ENCODE results near the gene KRTAP12-2. TPM values are rescaled to one million over a fixed set of nuclear protein-coding genes. Genes with fewer than 3 reads are reported as not detected.

Gene KRTAP12-2, protein sequence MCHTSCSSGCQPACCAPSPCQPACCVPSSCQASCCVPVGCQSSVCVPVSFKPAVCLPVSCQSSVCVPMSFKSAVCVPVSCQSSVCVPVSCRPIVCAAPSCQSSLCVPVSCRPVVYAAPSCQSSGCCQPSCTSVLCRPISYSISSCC
- not detected in 2 replicates for polyA plus RNA-seq (2013)

DNA sequence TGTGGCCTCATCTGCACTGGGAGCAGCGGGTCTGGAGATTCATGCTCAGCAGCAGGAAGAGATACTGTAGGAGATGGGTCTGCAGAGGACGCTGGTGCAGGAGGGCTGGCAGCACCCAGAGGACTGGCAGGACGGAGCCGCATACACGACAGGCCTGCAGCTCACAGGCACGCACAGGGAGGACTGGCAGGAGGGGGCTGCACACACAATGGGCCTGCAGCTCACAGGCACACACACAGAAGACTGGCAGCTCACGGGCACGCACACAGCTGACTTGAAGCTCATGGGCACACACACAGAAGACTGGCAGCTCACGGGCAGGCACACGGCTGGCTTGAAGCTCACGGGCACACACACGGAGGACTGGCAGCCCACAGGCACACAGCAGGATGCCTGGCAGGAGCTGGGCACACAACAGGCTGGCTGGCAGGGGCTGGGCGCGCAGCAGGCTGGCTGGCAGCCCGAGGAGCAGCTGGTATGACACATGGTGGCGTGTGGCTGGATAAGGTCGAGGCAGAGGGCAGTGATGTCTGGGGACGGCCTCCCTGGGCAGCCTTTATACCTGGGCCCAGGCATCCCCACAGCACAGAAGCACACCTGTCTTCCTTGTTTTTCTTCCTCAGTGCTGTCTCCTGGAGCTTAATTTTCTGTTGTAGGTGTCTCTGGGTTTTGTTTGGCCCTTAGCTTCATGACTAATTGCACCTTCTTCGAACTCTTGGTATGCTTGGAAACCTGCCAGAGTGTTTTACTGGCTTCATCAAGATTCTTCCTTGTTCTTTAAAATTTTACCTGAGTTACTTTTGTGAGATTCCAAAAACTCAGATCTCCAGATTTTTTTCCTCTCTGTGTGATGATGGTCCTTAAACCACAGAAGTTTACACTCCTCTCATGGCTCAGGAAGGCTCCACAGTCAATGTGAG is at the start of gene KRTAP12-2:
Gene KRTAP12-2 (minus strand): TSS at position 527 of the 920 bp plus-strand sequence. CDS start 41 bp downstream, at position 486.
- H3K79me1 ChIP-seq (ENCODE audit: low read length), result no peaks in the 10 kb centered on the region

DNA sequence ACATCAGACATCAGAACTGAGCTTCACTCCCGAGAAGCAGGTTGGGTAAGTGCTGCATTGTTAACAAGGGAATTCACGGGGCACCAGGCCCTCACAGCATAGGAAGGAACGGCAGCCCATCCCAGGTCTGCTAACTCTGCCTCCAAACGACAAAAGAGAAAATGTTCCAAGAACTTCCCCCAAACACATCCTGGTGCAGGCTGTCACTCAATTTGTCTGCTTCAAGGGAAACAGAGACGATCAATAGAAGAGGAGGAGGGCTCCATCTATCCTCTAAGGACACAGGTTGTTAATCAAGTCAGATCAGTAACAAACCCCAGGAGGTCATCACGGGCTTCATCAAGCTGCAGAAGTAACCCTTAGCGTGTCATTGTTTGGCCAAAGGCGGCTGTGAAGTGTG is 48.2 kb upstream of the KRTAP12-2 start:
- Histone ChIP-seq H3K79me2 (ENCODE audit: control insufficient read depth, insufficient read depth, low read length, poor library complexity) (no peaks in the 10 kb centered on the region), H2BK120ac (ENCODE audit: insufficient read depth, low read length, poor library complexity) (no peak overlapping the region), H3K18ac (ENCODE audit: low read length) (no peak overlapping the region), H3K27me3 (ENCODE audit: insufficient read depth, low read length) (peaks cover 34% of the 10 kb centered on the region), H3K9ac (ENCODE audit: low read length) (no peak overlapping the region), H2AK5ac (ENCODE audit: low read length) (no peak overlapping the region), H3K4ac (ENCODE audit: low read depth, low read length) (no peak overlapping the region), H3K27ac (ENCODE audit: low read depth, low read length) (no peak overlapping the region), H2AFZ (ENCODE audit: insufficient read depth, low read length, poor library complexity) (no peak overlapping the region), H3K4me1 (ENCODE audit: control insufficient read depth in 1 of 2, insufficient read depth in 2 of 2, low read length in 2 of 2) (peaks cover 0 to 7% of the 10 kb centered on the region in 2 experiments), H3K4me3 (ENCODE audit: low read depth, low read length) (no peak overlapping the region), H4K91ac (ENCODE audit: low read depth, low read length) (no peak overlapping the region), H4K8ac (ENCODE audit: low read depth, low read length) (no peak overlapping the region), H3K36me3 (ENCODE audit: control insufficient read depth in 1 of 2, insufficient read depth in 2 of 2, low read length in 2 of 2) (no peaks in the 10 kb centered on the region), H4K12ac (ENCODE audit: low read depth, low read length) (no peak overlapping the region), H3K14ac (ENCODE audit: low read length) (no peak overlapping the region), H3K4me2 (ENCODE audit: low read length) (no peak overlapping the region), H3K9me3 (ENCODE audit: insufficient read depth, low read depth, low read length) (no peaks in the 10 kb centered on the region), H3K23ac (ENCODE audit: low read length) (no peak overlapping the region), H2BK5ac (ENCODE audit: low read depth, low read length, poor library complexity) (no peak overlapping the region), H2BK12ac (ENCODE audit: low read length) (no peak overlapping the region), H3K79me1 (ENCODE audit: low read length) (no peaks in the 10 kb centered on the region)
- DNase-seq, result no peak
- no CpG with 5 or more reads among the region's 8 CpGs for WGBS (ENCODE audit: extremely low coverage, insufficient coverage, insufficient read length)

More for the DNA sequence above, at the start of gene KRTAP12-2:
- Histone ChIP-seq H2AFZ (ENCODE audit: insufficient read depth, low read length, poor library complexity) (no peak within 1 kb of the TSS), H3K4ac (ENCODE audit: low read depth, low read length) (no peak within 1 kb of the TSS), H3K14ac (ENCODE audit: low read length) (no peak within 1 kb of the TSS), H2BK12ac (ENCODE audit: low read length) (no peak within 1 kb of the TSS), H3K36me3 (ENCODE audit: control insufficient read depth in 1 of 2, insufficient read depth in 2 of 2, low read length in 2 of 2) (no peaks in the 10 kb centered on the region), H4K91ac (ENCODE audit: low read depth, low read length) (no peak within 1 kb of the TSS), H2BK5ac (ENCODE audit: low read depth, low read length, poor library complexity) (no peak within 1 kb of the TSS), H2BK120ac (ENCODE audit: insufficient read depth, low read length, poor library complexity) (no peak within 1 kb of the TSS), H3K27ac (ENCODE audit: low read depth, low read length) (no peak within 1 kb of the TSS), H3K23ac (ENCODE audit: low read length) (no peak within 1 kb of the TSS), H3K4me3 (ENCODE audit: low read depth, low read length) (no peak within 1 kb of the TSS), H3K4me2 (ENCODE audit: low read length) (no peak within 1 kb of the TSS), H2AK5ac (ENCODE audit: low read length) (no peak within 1 kb of the TSS), H3K18ac (ENCODE audit: low read length) (no peak within 1 kb of the TSS), H3K4me1 (ENCODE audit: control insufficient read depth in 1 of 2, insufficient read depth in 2 of 2, low read length in 2 of 2) (no peaks in the 10 kb centered on the region), H3K27me3 (ENCODE audit: insufficient read depth, low read length) (no peaks in the 10 kb centered on the region), H4K8ac (ENCODE audit: low read depth, low read length) (no peak within 1 kb of the TSS), H4K12ac (ENCODE audit: low read depth, low read length) (no peak within 1 kb of the TSS), H3K79me2 (ENCODE audit: control insufficient read depth, insufficient read depth, low read length, poor library complexity) (peaks cover 2% of the 10 kb centered on the region), H3K9me3 (ENCODE audit: insufficient read depth, low read depth, low read length) (peaks cover 19% of the 10 kb centered on the region), H3K9ac (ENCODE audit: low read length) (no peak within 1 kb of the TSS)
- DNase-seq, result no peak
- no CpG with 5 or more reads among the region's 19 CpGs for WGBS (ENCODE audit: extremely low coverage, insufficient coverage, insufficient read length)

DNA sequence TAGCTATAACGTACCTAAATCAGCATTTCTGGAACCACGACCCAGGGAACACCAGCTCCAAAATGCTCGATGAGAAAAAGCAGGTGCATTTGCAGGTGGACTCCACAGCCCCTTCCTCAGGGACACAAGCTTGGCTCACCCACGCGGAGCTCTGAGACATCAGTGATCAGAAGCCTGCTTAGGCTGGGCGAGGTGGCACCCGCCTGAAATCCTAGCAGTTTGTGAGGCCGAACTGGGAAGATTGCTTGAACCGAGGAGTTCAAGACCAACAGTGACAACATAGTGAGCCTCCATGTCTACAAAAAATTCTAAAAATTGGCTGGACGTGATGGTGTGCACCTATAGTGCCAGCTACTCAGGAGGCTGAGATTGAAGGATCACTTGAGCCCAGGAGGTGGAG is 47.1 kb upstream of the KRTAP12-2 start:
- H2AFZ ChIP-seq (ENCODE audit: insufficient read depth, low read length, poor library complexity), result no peak overlapping the region
- no peak overlapping the region for H2BK12ac ChIP-seq (ENCODE audit: low read length)
- no peaks in the 10 kb centered on the region for H3K79me1 ChIP-seq (ENCODE audit: low read length)
- no peak overlapping the region for H3K18ac ChIP-seq (ENCODE audit: low read length)
- H4K91ac ChIP-seq (ENCODE audit: low read depth, low read length), result no peak overlapping the region
- no peak overlapping the region for H4K12ac ChIP-seq (ENCODE audit: low read depth, low read length)
- H2BK5ac ChIP-seq (ENCODE audit: low read depth, low read length, poor library complexity), result no peak overlapping the region
- H3K4ac ChIP-seq (ENCODE audit: low read depth, low read length), result no peak overlapping the region
- H3K14ac ChIP-seq (ENCODE audit: low read length), result no peak overlapping the region
- H3K4me3 ChIP-seq (ENCODE audit: low read depth, low read length), result no peak overlapping the region
- no peak overlapping the region for H4K8ac ChIP-seq (ENCODE audit: low read depth, low read length)
- H2BK120ac ChIP-seq (ENCODE audit: insufficient read depth, low read length, poor library complexity), result no peak overlapping the region
- H3K4me2 ChIP-seq (ENCODE audit: low read length), result no peak overlapping the region
- no peak overlapping the region for H2AK5ac ChIP-seq (ENCODE audit: low read length)
- no CpG with 5 or more reads among the region's 10 CpGs for WGBS (ENCODE audit: extremely low coverage, insufficient coverage, insufficient read length)
- peaks cover 3% of the 10 kb centered on the region for H3K9me3 ChIP-seq (ENCODE audit: insufficient read depth, low read depth, low read length)
- peaks cover 43% of the 10 kb centered on the region for H3K27me3 ChIP-seq (ENCODE audit: insufficient read depth, low read length)
- H3K4me1 ChIP-seq (ENCODE audit: control insufficient read depth in 1 of 2, insufficient read depth in 2 of 2, low read length in 2 of 2), result peaks cover 0 to 7% of the 10 kb centered on the region in 2 experiments
- H3K27ac ChIP-seq (ENCODE audit: low read depth, low read length), result no peak overlapping the region
- DNase-seq, result no peak
- no peaks in the 10 kb centered on the region for H3K79me2 ChIP-seq (ENCODE audit: control insufficient read depth, insufficient read depth, low read length, poor library complexity)
- no peak overlapping the region for H3K23ac ChIP-seq (ENCODE audit: low read length)
- no peak overlapping the region for H3K9ac ChIP-seq (ENCODE audit: low read length)
- no peaks in the 10 kb centered on the region for H3K36me3 ChIP-seq (ENCODE audit: control insufficient read depth in 1 of 2, insufficient read depth in 2 of 2, low read length in 2 of 2)

DNA sequence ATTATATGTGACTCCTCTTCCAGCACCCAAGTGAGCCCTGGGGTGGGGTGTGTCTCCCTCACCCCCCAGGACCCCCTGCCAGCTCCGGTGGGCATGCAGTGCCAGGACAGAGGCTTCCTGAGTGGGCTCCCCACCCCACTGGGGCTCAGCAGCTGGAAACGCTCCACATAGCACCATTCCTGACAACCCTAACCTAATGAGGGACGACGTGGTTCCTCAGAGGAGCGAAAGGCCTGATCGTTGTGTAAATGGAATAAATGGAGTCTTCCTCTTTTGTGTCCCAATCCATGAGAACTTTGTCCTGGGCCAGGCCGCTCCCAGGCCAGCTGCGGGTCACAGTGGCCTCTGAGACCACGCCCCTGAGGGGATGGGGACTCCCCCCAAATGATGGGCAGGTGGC is 46.4 kb upstream of the KRTAP12-2 start:
- no peak overlapping the region for H3K9ac ChIP-seq (ENCODE audit: low read length)
- H2BK5ac ChIP-seq (ENCODE audit: low read depth, low read length, poor library complexity), result no peak overlapping the region
- H3K14ac ChIP-seq (ENCODE audit: low read length), result no peak overlapping the region
- no peak overlapping the region for H2AFZ ChIP-seq (ENCODE audit: insufficient read depth, low read length, poor library complexity)
- no peak overlapping the region for H4K12ac ChIP-seq (ENCODE audit: low read depth, low read length)
- no peak overlapping the region for H2AK5ac ChIP-seq (ENCODE audit: low read length)
- no peak overlapping the region for H2BK12ac ChIP-seq (ENCODE audit: low read length)
- no peak overlapping the region for H3K27ac ChIP-seq (ENCODE audit: low read depth, low read length)
- H2BK120ac ChIP-seq (ENCODE audit: insufficient read depth, low read length, poor library complexity), result no peak overlapping the region
- no peak overlapping the region for H3K4me2 ChIP-seq (ENCODE audit: low read length)
- no peak overlapping the region for H4K8ac ChIP-seq (ENCODE audit: low read depth, low read length)
- H3K18ac ChIP-seq (ENCODE audit: low read length), result no peak overlapping the region
- no peaks in the 10 kb centered on the region for H3K79me2 ChIP-seq (ENCODE audit: control insufficient read depth, insufficient read depth, low read length, poor library complexity)
- H3K36me3 ChIP-seq (ENCODE audit: control insufficient read depth in 1 of 2, insufficient read depth in 2 of 2, low read length in 2 of 2), result no peaks in the 10 kb centered on the region
- no CpG with 5 or more reads among the region's 9 CpGs for WGBS (ENCODE audit: extremely low coverage, insufficient coverage, insufficient read length)
- H4K91ac ChIP-seq (ENCODE audit: low read depth, low read length), result no peak overlapping the region
- no peaks in the 10 kb centered on the region for H3K79me1 ChIP-seq (ENCODE audit: low read length)
- H3K4ac ChIP-seq (ENCODE audit: low read depth, low read length), result no peak overlapping the region
- DNase-seq, result no peak
- H3K4me1 ChIP-seq (ENCODE audit: control insufficient read depth in 1 of 2, insufficient read depth in 2 of 2, low read length in 2 of 2), result peaks cover 0 to 7% of the 10 kb centered on the region in 2 experiments
- peaks cover 4% of the 10 kb centered on the region for H3K9me3 ChIP-seq (ENCODE audit: insufficient read depth, low read depth, low read length)
- H3K23ac ChIP-seq (ENCODE audit: low read length), result no peak overlapping the region
- H3K27me3 ChIP-seq (ENCODE audit: insufficient read depth, low read length), result peaks cover 50% of the 10 kb centered on the region
- H3K4me3 ChIP-seq (ENCODE audit: low read depth, low read length), result no peak overlapping the region

All from trophoblast cell (in vitro differentiated cells and primary cell).